HepG2 (cell line): ENCODE results near the gene ZNF625. TPM values are rescaled to one million over a fixed set of nuclear protein-coding genes. Genes with fewer than 3 reads are reported as not detected.

Experiments used
- MLXIP ChIP-seq: sonication (generic); formaldehyde crosslinking; IDR thresholded peaks from 2 replicates; pipeline ENCODE4 v1.9.0; 2021; ENCODE audit warnings: missing genetic modification reagents, borderline replicate concordance
- MTERF4 ChIP-seq: sonication (generic); formaldehyde crosslinking; IDR thresholded peaks from 2 replicates; pipeline ENCODE4 v1.8.0; 2023; ENCODE audit warnings: mild to moderate bottlenecking, missing genetic modification reagents
- PHF20 ChIP-seq: sonication (generic); formaldehyde crosslinking; IDR thresholded peaks from 2 replicates; pipeline ENCODE4 v1.5.0; 2020; ENCODE audit warnings: mild to moderate bottlenecking, missing genetic modification reagents
- ZBTB40 ChIP-seq, 2 experiments: fragments of 450-650 bp in 1 of 2; sonication (generic) in 1 of 2; formaldehyde crosslinking in 1 of 2; IDR thresholded peaks; 2 replicates each; pipeline versions ENCODE4 v1.6.1 to v1.8.0; 2016 to 2022; ENCODE audit warnings: antibody characterized with exemption in 1 of 2, mild to moderate bottlenecking in 1 of 2, missing genetic modification reagents in 1 of 2
- ZEB1 ChIP-seq: IDR thresholded peaks from 2 replicates; pipeline ENCODE4 v1.6.1; 2012; ENCODE audit warnings: mild to moderate bottlenecking, low read depth, inconsistent platforms; ENCODE audit not compliant: insufficient replicate concordance
- ZNF232 ChIP-seq: sonication (generic); formaldehyde crosslinking; IDR thresholded peaks from 2 replicates; pipeline ENCODE4 v1.4.0; 2020; ENCODE audit warnings: missing genetic modification reagents, borderline replicate concordance
- ZNF263 ChIP-seq: sonication (generic); formaldehyde crosslinking; IDR thresholded peaks from 2 replicates; pipeline ENCODE4 v1.4.0; 2020; ENCODE audit warnings: missing genetic modification reagents
- ZNF687 ChIP-seq: sonication (generic); formaldehyde crosslinking; IDR thresholded peaks from 2 replicates; pipeline ENCODE4 v1.5.1; 2020; ENCODE audit warnings: mild to moderate bottlenecking, missing genetic modification reagents, moderate library complexity
- polyA plus RNA-seq, 8 experiments: library from polyadenylated mRNA; depleted of rRNA in 3 of 8; stranded (reverse) in 7 of 8; unstranded in 1 of 8; fragments of >200 nt; fragmentation: Illumina TruSeq in 4 of 8; extraction: Trizol in 4 of 8; gene quantifications; 2 replicates each; pipeline versions ENCODE4 v1.2.1 to v1.2.3, GENCODE V29; 2011 to 2016; ENCODE audit warnings: low read depth in 4 of 8, missing spikeins in 1 of 8, mixed read lengths in 1 of 8; ENCODE audit not compliant: insufficient read depth in 1 of 8
- total RNA-seq, 5 experiments: library from RNA; depleted of rRNA; stranded (reverse); fragments of >200 nt; fragmentation: Illumina TruSeq; extraction: Trizol; gene quantifications; 2 replicates each; pipeline ENCODE4 v1.2.3, GENCODE V29; 2016; ENCODE audit warnings: low read depth in 1 of 5

ZNF625 gene
- total and polyA plus RNA-seq, 2 of the 13 experiments (the other 11 are each of a cell fraction or from before 2014, with no cell fraction given) = 1.7 to 12.2 TPM

GRCh38 chr19:12156223-12157058, at the start of gene ZNF625 (continued):
- TF ChIP-seq ZNF687 (CRISPR knock-in tag) (peak; percentile 86), MLXIP (no peak), ZNF263 (CRISPR knock-in tag) (peak; percentile 40; the same call in 1 of the 2 replicates), ZBTB40 (IDR thresholded peaks at IDR 0.05) (no peak), ZBTB40 (CRISPR knock-in tag; IDR thresholded peaks at IDR 0.05) (peak; percentile 14; the same call in 1 of the 2 replicates), ZNF232 (CRISPR knock-in tag) (0 out of 2 replicates have a peak, but pooled peaks have one; percentile 10), PHF20 (CRISPR knock-in tag) (peak; percentile 79), MTERF4 (0 out of 2 replicates have a peak, but pooled peaks have one; percentile 70), ZEB1 (no peak)
